HEK293T (cell line): ENCODE measurements around the gene NBL1.

Experiments used
- ELF4 ChIP-seq: fragments of 450-650 bp; IDR thresholded peaks from 2 replicates; pipeline ENCODE4 v1.6.1; 2017; ENCODE audit warnings: antibody characterized with exemption
- SP1 ChIP-seq: fragments of 450-650 bp; IDR thresholded peaks from 2 replicates; pipeline ENCODE4 v1.6.1; 2017
- TF ChIP-seq, protein P1 (sequence below): fragments of 450-650 bp; IDR thresholded peaks from 2 replicates; pipeline ENCODE4 v1.6.1; 2016

DNA sequence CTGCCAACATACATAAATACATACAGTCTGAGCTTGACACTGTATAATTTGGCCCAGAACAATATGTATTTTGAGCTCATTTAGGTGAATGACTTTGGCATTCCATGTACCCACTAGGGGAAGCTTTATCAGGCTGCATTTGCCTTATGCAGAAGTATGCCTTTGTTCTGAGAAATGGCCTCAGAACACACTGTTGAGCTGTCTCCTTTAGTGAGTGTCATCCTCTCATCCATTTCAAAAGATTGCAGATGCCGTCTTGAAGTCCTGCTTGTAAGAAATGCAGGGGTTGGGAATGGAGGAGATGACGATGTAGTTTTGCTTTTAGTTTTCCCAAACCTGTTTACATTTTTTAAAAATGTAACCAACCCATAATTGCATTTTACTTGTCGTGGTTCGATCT lies 14.8 kb upstream of the NBL1 start:
- TF ChIP-seq ELF4 = no peak
- TF ChIP-seq, protein P1, sequence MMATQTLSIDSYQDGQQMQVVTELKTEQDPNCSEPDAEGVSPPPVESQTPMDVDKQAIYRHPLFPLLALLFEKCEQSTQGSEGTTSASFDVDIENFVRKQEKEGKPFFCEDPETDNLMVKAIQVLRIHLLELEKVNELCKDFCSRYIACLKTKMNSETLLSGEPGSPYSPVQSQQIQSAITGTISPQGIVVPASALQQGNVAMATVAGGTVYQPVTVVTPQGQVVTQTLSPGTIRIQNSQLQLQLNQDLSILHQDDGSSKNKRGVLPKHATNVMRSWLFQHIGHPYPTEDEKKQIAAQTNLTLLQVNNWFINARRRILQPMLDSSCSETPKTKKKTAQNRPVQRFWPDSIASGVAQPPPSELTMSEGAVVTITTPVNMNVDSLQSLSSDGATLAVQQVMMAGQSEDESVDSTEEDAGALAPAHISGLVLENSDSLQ = no peak
- TF ChIP-seq SP1 = no peak
